Endothelial cell of umbilical vein (primary cell): Measurements from ENCODE around the gene WNT7B. TPM values are rescaled to one million over a fixed set of nuclear protein-coding genes. Genes with fewer than 3 reads are reported as not detected.

Experiments
- BruUV-seq: library from RNA; stranded (reverse); fragments of 400-500 nt; replicated peaks from 2 replicates; lab custom pipeline; 2021; lab: Mats Ljungman, UMichigan
- CTCF ChIA-PET: fragments of 300-600, 350-600 bp; sonication (Branson Sonifier 250); formaldehyde crosslinking; loops from one replicate; lab custom pipeline; 2021; ENCODE audit warnings: antibody characterized with exemption, inconsistent platforms; lab: Charles Lee
- POLR2A ChIA-PET: fragments of 300-600, 350-600 bp; sonication (Branson Sonifier 250); formaldehyde crosslinking; loops from one replicate; lab custom pipeline; 2021; ENCODE audit warnings: antibody characterized with exemption, inconsistent platforms; lab: Charles Lee
- DNase-seq: peaks from one replicate; pipeline ENCODE4 v3.0.0-alpha.2; 2011; ENCODE audit warnings: low read depth, low spot score
- FAIRE-seq: peaks from 2 replicates; lab custom pipeline; 2011; peaks lifted over from hg19 to GRCh38; lab: Jason Lieb, UNC
- H2AFZ ChIP-seq: 2 replicates; pipeline ENCODE4 v1.6.0; 2012; ENCODE audit warnings: low read depth, low read length, control low read depth, inconsistent platforms
- H3K27ac ChIP-seq: 2 replicates; pipeline ENCODE4 v1.5.1; 2011; ENCODE audit warnings: low read depth, mild to moderate bottlenecking, control low read depth, low read length, moderate library complexity; ENCODE audit not compliant: insufficient read depth
- H3K27me3 ChIP-seq, 2 experiments: 2 replicates each; pipeline versions ENCODE4 v1.6.0 to v1.6.1; 2011; ENCODE audit warnings: low read length in 2 of 2, mixed read lengths in 1 of 2; ENCODE audit not compliant: control insufficient read depth in 2 of 2, insufficient read depth in 2 of 2
- H3K36me3 ChIP-seq, 2 experiments: 2 replicates in 1 of 2; 3 replicates in 1 of 2; pipeline ENCODE4 v1.5.1; 2011; ENCODE audit warnings: low read length in 2 of 2, mild to moderate bottlenecking in 1 of 2, moderate library complexity in 1 of 2; ENCODE audit not compliant: control insufficient read depth in 2 of 2, insufficient read depth in 2 of 2; ENCODE audit errors: extremely low read depth in 1 of 2
- H3K4me1 ChIP-seq: 3 replicates; pipeline ENCODE4 v1.5.1; 2011; ENCODE audit warnings: mild to moderate bottlenecking, low read length; ENCODE audit not compliant: control insufficient read depth, insufficient read depth; ENCODE audit errors: extremely low read depth
- H3K4me2 ChIP-seq: 2 replicates; pipeline ENCODE4 v1.6.1; 2011; ENCODE audit warnings: low read length, control low read depth, mixed read lengths; ENCODE audit not compliant: insufficient read depth
- H3K4me3 ChIP-seq, 3 experiments: fragments of 200-600 bp in 1 of 3; sonication (generic), shearing (Covaris generic) in 1 of 3; replicated peaks in 1 of 3; 2 replicates each; pipeline ENCODE4 v1.5.1; 2011 to 2016; ENCODE audit warnings: control low read depth in 3 of 3, low read length in 3 of 3, mild to moderate bottlenecking in 2 of 3, inconsistent platforms in 1 of 3, low read depth in 1 of 3, moderate library complexity in 1 of 3; ENCODE audit not compliant: insufficient read depth in 1 of 3
- H3K79me2 ChIP-seq: 2 replicates; pipeline ENCODE4 v1.6.0; 2012; ENCODE audit warnings: low read length, inconsistent platforms; ENCODE audit not compliant: control insufficient read depth, insufficient read depth
- H3K9ac ChIP-seq: replicated peaks from 2 replicates; pipeline ENCODE3; 2011; ENCODE audit warnings: low read length, control low read depth; ENCODE audit not compliant: insufficient read depth; ENCODE audit errors: extremely low read depth
- H3K9me1 ChIP-seq: replicated peaks from 3 replicates; pipeline ENCODE4 v1.6.0; 2011; ENCODE audit warnings: mild to moderate bottlenecking, low read length; ENCODE audit not compliant: control insufficient read depth, insufficient read depth; ENCODE audit errors: extremely low read depth
- H3K9me3 ChIP-seq: replicated peaks from 2 replicates; pipeline ENCODE4 v1.5.1; 2012; ENCODE audit warnings: low read length, inconsistent platforms; ENCODE audit not compliant: control insufficient read depth, insufficient read depth
- H4K20me1 ChIP-seq: replicated peaks from 2 replicates; pipeline ENCODE3; 2011; ENCODE audit warnings: mild to moderate bottlenecking, low read length; ENCODE audit not compliant: control insufficient read depth, insufficient read depth; ENCODE audit errors: extremely low read depth
- CTCF ChIP-seq, 2 donors: IDR thresholded peaks; 1 replicate in 1 of 2; 2 replicates in 1 of 2; pipeline ENCODE4 v1.5.1; 2011; ENCODE audit warnings: low read length in 2 of 2, mild to moderate bottlenecking in 2 of 2, moderate library complexity in 2 of 2, control low read depth in 1 of 2, inconsistent platforms in 1 of 2, low read depth in 1 of 2; ENCODE audit not compliant: insufficient read depth in 1 of 2; ENCODE audit errors: extremely low read depth in 1 of 2
- EZH2 ChIP-seq: IDR thresholded peaks from 2 replicates; pipeline ENCODE4 v1.6.1; 2012; ENCODE audit warnings: borderline replicate concordance, low read depth, mild to moderate bottlenecking, moderate library complexity, low read length, inconsistent platforms; ENCODE audit not compliant: severe bottlenecking
- MYC ChIP-seq: IDR thresholded peaks from one replicate; pipeline ENCODE4 v1.6.1; 2011; ENCODE audit warnings: mild to moderate bottlenecking, low read depth, low read length
- dilution Hi-C: fragments of 300-500 bp; cut with MboI; formaldehyde crosslinking; loops from one replicate; pipeline ENCODE4 v1.15.0; 2019; ENCODE audit warnings: low sequenced_read_pairs; ENCODE audit not compliant: extremely low pct_ligation_motif_present
- intact Hi-C: fragments of 100-400 bp; cut with micrococcal nuclease; formaldehyde crosslinking; loops from one replicate; pipeline ENCODE4 v1.10.0; 2022
- polyA plus RNA-seq, 4 experiments: library from polyadenylated mRNA; depleted of rRNA in 3 of 4; stranded (reverse) in 3 of 4; unstranded in 1 of 4; fragments of >200 nt; gene quantifications; 2 replicates each; pipeline versions ENCODE4 v1.2.1 to v1.2.3, GENCODE V29; 2011 to 2012; ENCODE audit warnings: missing spikeins in 1 of 4
- total RNA-seq: library from RNA; stranded (reverse); gene quantifications from 2 replicates; pipeline ENCODE4 v1.2.3, GENCODE V29; 2021

Gene WNT7B
- total and polyA plus RNA-seq, 2 donors (not counting 3 experiments of a cell fraction or from before 2014, with no cell fraction given) = not detected

- H2AFZ ChIP-seq = no peak overlapping the region
- no peak for FAIRE-seq
- no peak overlapping the region for H3K27ac ChIP-seq
- dilution Hi-C loops (no loop called here), intact Hi-C loops (no loop called here)
- ChIA-PET CTCF (interaction anchor here (3.1 kb wide), 1 partner anchor 87 kb away, joined by 10 read pairs; no protein-coding TSS in a partner anchor), POLR2A (no interaction called here)
- TF ChIP-seq MYC = no peak
- DNase-seq = no peak
- peaks cover 0 to 2% of the 10 kb centered on the region in 2 experiments for H3K27me3 ChIP-seq
- no peaks in the 10 kb centered on the region for H3K36me3 ChIP-seq
- H3K9me1 ChIP-seq = no peaks in the 10 kb centered on the region
- no peak overlapping the region for H3K4me3 ChIP-seq
- no peak overlapping the region for H3K9ac ChIP-seq
- no peaks in the 10 kb centered on the region for H4K20me1 ChIP-seq
- no peak overlapping the region for H3K4me2 ChIP-seq
- no peaks in the 10 kb centered on the region for H3K4me1 ChIP-seq
- H3K79me2 ChIP-seq = no peaks in the 10 kb centered on the region
- BruUV-seq = no TSS peak
- no peaks in the 10 kb centered on the region for H3K9me3 ChIP-seq
These were observed 27.1 kb downstream of the WNT7B start for GRCh38 chr22:45949891-45950290.

- TF ChIP-seq EZH2 (no peak), CTCF (IDR thresholded peaks at IDR 0.05; ENCODE audit: extremely low read depth in 1 of 2, insufficient read depth in 1 of 2, low read depth in 1 of 2, low read length in 2 of 2) (no peak)
- Histone ChIP-seq H3K9ac (no peak overlapping the region), H3K9me3 (no peaks in the 10 kb centered on the region), H3K36me3 (no peaks in the 10 kb centered on the region), H3K4me1 (no peaks in the 10 kb centered on the region), H3K79me2 (no peaks in the 10 kb centered on the region), H3K4me3 (no peak overlapping the region), H3K27ac (no peak overlapping the region), H3K27me3 (peaks cover 0 to 2% of the 10 kb centered on the region in 2 experiments), H2AFZ (no peak overlapping the region), H3K9me1 (no peaks in the 10 kb centered on the region), H3K4me2 (no peak overlapping the region), H4K20me1 (no peaks in the 10 kb centered on the region)
- FAIRE-seq (no peak), DNase-seq (no peak)
- dilution Hi-C loops = no loop called here
- ChIA-PET POLR2A (no interaction called here), CTCF (interaction anchor here (3.1 kb wide), 1 partner anchor 86 kb away, joined by 10 read pairs; no protein-coding TSS in a partner anchor)
- BruUV-seq = no TSS peak
- intact Hi-C loops = no loop called here
These were observed 27.6 kb downstream of the WNT7B start for GRCh38 chr22:45949258-45949870.
